Central memory CD4-positive, alpha-beta T cell (primary cell): Measurements from ENCODE around the gene RRM1.
"Not testable (repeated sequence)": the region's sequence is repeated elsewhere in the genome, so short reads cannot be mapped to it uniquely, and the experiment has no call there.

Source experiments
- DNase-seq: peaks from one replicate; pipeline ENCODE4 v3.0.0; 2022

The RRM1 gene

DNA sequence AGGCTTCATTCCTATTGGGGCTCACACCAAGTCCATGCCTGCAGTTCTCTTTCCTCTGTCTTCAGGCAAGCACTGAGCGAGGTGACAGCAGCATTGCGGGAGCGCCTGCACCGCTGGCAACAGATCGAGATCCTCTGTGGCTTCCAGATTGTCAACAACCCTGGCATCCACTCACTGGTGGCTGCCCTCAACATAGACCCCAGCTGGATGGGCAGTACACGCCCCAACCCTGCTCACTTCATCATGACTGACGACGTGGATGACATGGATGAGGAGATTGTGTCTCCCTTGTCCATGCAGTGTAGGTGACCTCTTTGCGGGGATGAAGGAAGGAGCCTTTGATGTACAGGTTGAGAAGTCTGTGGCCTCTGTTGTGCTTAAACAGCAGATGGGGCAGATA is 11.4 kb upstream of the RRM1 start:
- DNase-seq = no peak

DNA sequence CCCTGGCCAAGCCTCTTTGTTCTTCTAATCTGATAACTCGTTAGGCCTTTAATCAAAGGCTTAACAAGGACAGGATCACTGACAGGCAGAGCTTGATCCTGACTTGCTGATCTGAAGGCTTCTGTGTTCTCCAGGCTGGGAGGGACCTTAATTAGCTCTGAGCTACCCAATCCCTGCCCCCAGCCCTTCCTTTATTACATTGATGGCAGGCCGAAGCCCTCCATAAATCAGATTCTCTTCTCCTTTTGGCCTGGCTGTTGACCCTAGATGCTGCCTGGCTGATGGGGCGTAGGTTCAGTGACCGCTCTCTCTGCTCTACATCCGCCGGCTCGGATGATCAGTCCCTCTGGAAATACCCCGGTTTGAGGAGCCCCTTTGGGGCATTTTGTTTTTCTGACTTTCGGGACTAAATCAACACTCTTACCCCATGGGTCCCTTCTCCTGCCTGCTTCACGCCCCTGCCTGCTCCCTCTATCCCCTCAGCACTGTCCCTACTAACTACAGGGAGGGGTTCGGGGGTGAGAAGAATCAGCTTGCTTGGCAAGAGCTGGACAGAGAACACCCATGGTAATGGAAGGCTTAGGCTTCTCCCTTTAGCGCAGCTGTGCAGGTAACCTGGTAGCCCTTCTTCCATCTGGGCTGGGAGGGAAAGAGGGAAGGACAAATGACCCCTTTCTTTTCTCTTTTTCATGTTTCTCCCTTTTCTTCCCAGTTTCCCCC is 10.0 kb upstream of the RRM1 start:
- no peak for DNase-seq

DNA sequence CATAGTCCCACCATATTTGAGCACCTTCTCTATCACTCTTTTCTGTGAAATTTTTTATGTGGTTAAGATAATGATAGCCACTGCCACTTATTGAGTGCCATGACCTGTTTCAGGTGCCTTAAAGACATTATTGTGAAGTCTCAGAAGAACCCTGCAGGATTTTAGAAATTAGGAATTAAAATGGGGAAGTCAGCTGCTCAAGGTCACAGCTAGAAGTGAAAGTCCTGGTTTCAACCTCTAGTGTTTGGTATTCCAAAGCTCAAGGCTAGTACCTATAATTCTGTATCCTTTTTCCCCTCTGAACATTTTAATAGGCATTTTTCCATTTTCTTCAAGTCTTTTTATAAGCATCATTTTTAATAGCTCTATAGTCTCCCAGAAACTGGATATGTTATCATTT is 9.0 kb upstream of the RRM1 start:
- no peak for DNase-seq

DNA sequence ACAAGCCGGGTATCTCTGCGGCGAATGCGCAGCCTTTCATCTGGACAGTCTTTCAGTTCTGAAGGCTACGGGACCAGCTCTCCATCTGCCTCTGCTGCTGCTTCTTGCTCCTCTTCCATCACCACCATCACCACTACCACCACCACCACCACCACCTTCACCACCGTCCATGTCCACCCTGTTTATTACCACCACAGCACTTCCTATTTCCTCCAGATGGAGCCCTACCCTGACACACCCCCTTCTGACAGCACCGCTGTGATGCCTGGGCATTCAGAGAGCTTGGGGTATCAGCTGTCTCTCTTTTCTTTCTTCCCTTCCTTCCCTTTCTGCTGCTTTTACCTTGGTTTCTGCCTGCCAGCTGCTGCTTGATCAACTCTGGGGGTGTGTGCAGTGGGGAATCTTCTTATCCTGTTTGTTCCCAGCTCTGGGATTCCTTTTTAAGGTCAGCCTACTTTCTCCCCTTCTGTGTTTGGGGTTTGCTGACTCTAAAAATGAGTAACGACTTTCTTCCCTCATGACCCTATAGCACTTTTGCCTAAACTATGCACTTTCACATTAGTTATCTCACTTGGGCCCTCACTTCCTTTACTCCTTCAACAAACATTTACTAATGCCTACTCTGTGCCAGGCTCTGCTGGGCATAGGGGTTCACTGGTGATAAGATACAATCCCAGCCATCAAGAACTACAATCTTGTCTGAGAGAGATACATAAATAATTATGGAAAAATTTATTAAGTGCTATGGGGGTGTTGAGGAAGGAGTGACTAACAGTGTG is 7.8 kb upstream of the RRM1 start:
- no peak for DNase-seq

DNA sequence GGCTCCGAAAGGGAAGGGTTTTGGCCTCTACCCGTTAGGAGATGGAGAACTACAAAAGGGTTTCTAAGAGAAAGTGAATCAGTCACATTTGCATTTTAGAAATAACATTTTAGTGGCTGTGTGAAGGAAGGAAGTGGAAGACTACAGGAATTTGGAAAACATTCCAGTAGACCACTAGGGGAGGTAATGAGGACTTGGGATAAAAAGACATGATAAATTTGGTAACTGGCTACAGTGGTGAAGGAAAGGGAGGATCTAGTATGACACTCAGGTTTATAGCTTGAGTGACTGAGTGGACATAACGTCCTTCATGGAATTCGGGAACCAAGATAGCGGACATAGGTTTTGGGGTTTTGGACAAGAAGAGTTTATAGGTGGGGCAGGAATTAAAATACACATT is 7.0 kb upstream of the RRM1 start:
- no peak for DNase-seq

DNA sequence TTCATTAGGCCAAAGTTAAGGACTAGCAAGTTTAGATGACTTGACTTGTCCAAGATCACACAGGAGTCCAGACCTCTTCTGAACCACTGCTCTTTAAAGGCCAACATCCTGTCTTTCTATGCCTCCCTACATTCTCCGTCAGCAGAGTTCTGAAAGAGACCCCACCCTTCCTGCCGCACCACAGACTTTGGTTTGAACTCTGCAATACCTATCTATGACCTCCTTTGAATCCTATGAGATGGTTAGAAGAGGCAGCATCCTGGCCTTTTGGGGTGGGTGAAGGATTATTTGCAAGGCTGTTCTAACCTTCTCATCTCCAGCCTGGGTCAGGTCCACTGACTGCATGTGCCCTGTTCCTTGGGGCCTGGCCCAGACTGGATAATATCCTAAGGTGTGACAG is 4.3 kb upstream of the RRM1 start:
- DNase-seq = peak; percentile 82

DNA sequence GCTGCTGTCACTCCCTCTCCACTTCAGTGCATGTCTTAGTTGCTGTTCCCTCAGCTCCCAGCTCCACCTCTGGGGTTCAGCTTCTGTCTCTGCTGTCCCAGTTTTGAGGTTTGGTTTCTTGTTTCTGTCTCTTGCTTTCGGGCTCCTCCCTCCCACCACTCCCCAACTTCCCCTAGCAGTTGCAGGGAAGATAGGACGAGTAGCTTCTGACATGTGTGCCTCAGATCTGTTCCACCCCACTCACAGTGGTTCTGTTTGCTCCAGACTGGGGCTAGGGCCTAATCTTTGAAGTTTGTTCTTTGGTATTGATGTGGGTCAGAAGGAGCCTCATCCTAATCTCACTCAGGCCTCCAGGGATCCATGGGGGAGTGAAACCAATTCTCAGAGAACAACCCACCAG is 2.6 kb upstream of the RRM1 start:
- DNase-seq = peak; percentile 47

DNA sequence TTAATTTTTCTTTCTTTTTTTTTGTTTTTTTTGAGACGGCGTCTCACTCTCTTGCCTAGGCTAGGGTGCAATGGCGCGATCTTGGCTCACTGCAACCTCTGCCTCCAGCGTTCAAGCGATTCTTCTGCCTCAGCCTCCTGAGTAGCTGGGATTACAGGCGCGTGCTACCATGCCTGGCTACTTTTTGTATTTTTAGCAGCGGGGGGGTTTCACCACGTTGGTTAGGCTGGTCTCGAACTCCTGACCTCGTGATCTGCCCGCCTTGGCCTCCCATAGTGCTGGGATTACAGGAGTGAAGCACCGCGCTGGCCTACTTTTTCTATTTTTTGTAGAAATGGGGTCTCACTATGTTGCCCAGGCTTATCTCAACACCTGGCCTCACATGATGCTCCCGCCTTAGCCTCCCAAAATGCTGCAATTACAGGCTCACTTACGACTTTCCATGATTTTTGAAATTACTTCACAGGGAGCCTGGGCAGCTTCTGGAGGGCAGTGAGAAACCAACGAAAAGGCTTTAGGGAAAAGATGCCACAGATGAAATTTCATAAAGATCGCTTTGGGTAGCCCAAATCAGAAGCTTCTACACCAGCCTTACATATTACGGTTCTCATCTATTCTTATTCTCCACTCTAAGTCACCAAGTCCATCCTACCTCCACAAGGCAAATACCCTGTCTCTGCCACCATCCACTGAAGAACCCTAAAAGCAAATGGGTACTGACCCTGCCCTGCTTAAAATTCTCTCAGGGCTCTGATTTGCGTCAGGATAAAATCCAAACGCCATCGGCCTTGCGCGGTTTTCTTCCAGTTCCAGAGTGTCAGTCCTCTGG is 866 bp upstream of the RRM1 start:
- DNase-seq = no peak

DNA sequence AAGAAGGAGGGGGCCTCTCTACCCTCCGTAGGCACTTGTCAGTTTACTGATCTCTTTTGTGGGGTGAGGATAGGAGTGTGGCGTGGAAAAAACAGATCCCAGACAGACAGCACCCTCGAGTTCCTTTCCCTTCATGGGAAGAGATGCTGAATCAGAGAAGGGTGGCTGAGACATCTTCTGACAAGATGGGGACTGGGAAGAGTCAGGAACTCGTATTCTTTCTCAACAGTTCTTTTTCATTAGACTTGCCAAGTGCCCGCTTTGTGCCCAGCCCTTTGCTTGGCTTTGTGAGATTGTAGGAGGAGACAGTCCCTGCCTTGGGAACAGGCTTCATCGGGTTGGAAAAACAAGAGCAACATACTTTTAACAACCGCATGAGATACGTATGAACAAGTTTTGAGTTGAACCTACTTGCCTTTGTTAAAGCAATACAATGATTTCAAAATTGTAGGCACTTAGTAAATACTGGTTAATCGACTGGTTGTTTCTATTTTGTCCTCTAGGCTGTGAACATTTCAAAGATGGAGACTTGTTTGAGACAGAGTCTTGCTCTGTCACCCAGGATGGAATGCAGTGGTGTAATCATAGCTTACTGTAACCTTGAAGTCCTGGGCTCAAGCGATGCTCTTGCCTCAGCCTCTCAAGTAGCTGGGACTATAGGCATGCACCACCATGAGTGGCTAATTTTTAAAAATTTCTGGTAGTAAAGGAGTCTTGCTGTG is 1.1 kb downstream of the RRM1 start:
- no peak for DNase-seq

DNA sequence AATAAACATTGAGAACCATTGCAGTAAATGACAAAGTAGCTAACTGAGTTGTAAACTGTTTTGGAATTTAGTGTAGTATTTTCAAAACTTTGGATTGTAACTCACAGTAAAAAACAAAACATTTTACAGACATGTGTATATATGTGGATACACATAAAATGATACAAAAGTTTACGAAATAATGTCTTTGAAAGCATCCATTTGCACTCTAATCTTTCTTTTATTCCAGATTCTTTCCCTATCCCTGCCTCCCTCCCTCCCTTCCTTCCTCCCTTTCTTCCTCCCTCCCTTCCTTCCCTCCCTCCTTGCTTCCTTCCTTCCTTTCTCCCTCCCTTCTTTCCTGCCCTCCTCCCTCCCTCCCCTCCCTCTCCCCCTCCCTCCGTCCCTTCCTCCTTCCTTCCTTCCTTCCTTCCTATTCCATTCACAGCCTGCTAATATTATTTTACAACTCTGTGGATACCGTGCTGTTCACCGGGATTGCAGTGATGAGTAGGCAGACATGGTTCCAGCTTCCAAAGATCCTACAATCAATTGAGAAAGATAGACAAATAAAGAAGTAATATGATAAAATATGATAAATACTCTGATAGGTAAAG is 3.5 kb downstream of the RRM1 start:
- no peak for DNase-seq

DNA sequence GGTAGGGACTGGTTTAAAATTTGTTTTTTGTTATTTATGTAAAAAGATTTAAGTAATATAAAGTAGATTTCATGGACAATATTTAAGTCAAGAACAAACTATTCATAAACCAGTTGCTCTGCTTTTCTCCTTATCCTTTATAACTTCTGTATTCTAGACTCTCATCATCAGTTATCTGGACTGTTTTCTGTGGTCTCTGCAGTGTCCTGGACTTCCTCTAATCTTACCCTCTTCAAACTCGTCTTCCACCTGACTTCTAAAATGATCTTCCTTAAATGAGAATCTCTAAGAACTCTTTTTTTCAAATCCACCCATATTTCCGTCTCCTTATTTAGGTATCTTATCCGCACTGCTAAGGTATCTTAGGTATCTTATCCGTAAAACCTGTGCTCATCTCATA is 8.1 kb downstream of the RRM1 start:
- no peak for DNase-seq

DNA sequence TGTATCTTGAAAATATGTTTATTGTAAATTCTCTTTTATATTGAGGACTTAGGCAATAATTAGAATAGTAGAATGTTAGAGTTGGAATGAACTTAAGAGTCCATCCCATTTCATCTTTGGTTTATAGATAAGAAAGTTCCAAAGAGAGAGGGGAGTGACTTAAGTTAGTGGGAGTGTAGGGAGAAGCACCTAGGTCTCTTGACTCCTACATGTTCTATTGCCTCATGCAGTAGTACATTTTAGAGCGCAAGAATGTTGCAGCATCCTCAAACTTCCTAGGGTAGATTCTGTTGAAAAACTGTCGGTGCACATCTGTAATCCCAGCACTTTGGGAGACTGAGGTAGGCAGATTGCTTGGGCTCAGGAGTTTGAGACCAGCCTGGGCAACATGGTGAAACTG is 8.7 kb downstream of the RRM1 start:
- DNase-seq = no peak

DNA sequence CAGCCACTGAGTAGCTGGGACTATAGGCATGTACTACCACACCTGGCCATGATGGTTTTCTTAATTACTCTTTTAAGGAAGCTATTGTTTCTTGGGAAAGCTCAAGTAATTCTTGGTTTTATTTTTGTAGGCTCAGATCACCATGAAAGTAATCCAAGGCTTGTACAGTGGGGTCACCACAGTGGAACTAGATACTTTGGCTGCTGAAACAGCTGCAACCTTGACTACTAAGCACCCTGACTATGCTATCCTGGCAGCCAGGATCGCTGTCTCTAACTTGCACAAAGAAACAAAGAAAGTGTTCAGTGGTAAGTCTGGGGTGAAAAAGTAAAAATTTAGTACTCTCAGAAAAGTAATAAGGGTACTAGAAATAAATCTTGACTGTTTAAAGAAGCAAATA is 11.3 kb downstream of the RRM1 start:
- DNase-seq = no peak

DNA sequence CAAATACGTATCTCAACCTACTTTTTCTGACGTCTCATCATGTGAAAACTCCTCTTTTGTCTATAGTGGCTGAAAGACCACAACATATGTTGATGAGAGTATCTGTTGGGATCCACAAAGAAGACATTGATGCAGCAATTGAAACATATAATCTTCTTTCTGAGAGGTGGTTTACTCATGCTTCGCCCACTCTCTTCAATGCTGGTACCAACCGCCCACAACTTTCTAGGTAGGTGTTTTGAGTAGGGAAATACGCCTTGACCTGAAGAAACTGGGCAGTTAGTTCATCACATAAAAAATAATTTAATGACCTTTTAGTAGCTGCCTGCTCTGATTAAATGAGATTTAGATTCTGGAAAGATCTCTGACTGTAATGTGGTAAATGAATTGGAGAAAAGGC is 17.2 kb downstream of the RRM1 start:
- DNase-seq = no peak

DNA sequence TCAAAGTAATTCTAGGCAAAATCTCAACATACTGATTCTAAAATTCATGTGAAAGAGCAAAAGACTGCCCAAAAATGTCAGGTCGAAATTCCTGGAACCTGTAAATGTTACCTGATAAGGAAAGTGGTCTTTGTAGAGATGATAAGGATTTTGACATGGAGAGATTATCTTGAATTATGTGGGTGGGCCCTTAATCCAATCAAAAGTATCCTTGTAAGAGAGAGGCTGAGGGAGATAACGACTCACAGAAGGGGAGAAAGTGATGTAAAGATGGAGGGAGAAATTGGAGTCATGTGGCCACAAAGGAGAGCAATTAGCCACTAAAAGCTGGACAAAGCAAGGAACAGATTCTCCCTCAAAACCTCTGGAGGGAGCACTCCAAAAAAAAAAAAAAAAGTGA is 20.5 kb downstream of the RRM1 start:
- no peak for DNase-seq

DNA sequence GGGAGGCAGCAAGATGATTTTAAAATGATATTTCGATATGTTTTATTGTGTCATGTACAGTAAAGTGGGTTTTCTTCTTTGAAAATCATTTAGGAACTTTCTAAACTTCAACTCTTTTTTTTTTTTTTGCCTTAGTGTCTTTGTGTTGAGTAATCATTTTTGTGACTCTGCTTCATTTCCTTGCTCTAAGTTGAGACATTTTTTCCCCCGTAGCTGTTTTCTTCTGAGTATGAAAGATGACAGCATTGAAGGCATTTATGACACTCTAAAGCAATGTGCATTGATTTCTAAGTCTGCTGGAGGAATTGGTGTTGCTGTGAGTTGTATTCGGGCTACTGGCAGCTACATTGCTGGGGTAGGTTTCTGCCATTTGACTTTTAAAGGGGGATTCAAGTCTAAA is 23.5 kb downstream of the RRM1 start:
- no peak for DNase-seq

DNA sequence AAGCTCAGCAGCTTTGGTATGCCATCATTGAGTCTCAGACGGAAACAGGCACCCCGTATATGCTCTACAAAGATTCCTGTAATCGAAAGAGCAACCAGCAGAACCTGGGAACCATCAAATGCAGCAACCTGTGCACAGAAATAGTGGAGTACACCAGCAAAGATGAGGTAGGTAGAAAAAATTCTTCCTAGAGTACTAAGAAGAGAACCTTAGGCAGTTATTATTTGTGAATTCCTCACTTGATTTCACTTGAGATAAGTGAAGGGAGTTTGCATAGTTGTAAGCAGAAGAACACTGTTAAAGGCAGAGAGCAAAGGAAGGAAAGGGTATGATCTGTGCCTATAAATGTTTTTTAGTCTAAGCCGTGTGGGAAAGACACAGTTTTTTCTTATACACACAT is 28.6 kb downstream of the RRM1 start:
- no peak for DNase-seq

DNA sequence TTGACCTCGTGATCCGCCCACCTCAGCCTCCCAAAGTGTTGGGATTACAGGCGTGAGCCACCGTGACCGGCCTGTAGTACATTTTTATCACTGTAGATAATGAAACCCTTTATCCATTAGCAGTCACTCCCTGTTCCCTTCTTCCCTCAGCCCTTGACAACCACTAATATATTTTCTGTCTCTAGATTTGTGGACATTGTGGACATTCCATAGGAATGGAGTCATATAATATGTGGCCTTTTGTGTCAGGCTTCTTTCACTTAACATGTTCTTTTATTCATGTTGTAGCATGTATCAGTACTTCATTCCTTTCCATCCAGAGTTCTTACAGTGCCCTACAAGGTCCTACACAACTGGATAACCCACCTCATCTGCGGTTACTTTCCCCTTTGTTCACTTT is 30.5 kb downstream of the RRM1 start:
- DNase-seq = no peak

DNA sequence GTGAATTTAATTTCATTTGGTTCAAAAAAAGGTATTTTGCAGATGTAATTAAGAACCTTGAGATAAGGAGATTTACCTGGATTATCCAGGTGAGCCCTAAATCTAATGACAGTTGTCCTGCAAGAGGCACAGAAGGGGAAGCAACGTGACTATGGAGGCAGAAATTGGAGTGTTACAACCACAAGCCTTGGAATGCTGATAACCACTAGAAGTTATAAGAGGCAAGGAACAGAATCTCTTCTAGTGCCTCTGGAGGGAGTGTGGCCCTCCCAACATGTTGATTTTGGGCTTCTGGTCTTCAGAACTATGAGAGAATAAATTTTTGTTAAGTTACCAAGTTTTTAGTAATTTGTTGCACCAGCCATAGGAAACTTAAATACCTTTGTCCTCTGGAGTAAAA is 32.8 kb downstream of the RRM1 start:
- DNase-seq = no peak

DNA sequence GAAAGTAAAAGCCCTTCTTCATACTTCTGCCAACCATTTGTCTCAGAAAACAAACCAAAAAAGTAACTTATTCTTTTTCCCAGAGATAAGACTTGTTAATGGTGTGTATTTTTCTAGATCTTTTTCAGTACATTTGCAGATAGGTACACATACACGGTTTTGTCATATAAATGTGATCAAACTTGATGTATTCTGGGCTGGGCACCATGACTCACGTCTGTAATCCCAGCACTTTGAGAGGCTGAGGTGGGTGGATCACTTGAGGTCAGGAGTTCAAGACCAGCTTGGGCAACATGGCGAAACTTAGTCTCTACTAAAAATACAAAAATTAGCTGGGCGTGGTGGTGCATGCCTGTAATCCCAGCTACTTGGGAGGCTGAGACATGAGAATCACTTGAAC is 35.6 kb downstream of the RRM1 start:
- DNase-seq = not testable (repeated sequence)

DNA sequence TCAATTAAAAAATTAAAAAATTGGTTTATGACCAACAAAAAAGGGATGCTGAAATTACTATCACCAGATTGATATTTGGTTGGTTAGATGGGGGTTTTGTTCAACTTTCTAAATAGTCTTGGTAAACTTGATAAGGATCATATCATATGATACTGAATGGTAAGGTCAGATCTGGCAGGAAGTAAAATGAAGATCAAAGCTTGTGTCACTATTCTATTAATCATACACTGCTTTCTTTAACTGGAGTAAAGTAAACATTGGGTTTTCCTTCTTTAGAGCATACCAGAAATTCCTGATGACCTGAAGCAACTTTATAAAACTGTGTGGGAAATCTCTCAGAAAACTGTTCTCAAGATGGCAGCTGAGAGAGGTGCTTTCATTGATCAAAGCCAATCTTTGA is 40.2 kb downstream of the RRM1 start:
- DNase-seq = no peak

DNA sequence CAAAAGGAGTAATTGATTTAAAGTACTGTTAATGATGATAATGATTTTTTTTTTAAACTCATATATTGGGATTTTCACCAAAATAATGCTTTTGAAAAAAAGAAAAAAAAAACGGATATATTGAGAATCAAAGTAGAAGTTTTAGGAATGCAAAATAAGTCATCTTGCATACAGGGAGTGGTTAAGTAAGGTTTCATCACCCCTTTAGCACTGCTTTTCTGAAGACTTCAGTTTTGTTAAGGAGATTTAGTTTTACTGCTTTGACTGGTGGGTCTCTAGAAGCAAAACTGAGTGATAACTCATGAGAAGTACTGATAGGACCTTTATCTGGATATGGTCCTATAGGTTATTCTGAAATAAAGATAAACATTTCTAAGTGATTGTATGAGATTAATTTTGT is 43.9 kb downstream of the RRM1 start:
- no peak for DNase-seq
